ENCODE results near the gene HNMT.

GRCh38 chr2:137999273-137999672 is 35.0 kb downstream of the HNMT start:
- no peak for TF ChIP-seq POLR2A (IDR thresholded peaks at IDR 0.05)
- TF ChIP-seq CTCF (IDR thresholded peaks at IDR 0.05): no peak
